Measurements from ENCODE around the gene SYT2.

The SYT2 gene

DNA sequence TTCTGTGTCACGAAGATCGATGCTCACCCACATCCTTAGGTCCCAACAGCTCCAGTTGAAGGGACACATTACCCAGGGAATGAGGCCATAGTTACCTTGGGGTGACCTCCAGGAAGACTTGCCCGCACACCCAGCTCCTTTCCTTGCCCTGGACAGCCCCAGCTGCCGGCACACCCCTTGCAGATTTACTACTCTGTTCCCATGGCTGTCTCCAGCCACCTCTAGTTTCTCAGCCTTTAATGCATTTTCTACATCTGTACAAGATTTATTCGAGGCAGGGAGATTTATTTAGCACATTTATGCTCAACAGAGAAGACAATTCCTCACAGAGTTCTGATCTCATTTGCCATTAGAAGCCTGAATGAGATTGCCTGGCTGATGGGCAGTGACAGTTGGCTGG, 36.7 kb downstream of the SYT2 start:
- no peak for DNase-seq

DNA sequence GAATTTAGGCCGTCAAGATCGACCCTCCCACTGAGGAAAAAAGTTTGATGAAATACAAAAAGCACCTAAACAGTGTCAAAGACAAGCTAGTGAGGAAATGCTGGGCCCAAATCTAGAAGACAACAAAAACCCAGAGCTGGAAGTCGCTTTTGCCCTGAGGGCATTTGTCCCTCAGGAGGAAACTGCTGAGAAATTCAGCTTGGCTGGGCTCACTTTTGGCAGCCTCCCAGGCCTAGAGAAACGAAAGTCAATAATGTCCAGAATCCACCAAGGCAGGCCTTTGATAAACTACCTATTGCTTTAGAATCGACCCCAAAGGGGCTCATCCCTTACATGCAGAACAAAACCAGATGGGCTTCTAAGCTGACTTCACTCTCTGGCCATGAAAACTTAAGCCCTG, 38.9 kb downstream of the SYT2 start:
- no peak for DNase-seq

GRCh38 chr1:202665417-202665816, 44.8 kb downstream of the SYT2 start:
- no peak for DNase-seq

- DNase-seq, result no peak
Observed at GRCh38 chr1:202664083-202664482, 46.2 kb downstream of the SYT2 start.

DNA sequence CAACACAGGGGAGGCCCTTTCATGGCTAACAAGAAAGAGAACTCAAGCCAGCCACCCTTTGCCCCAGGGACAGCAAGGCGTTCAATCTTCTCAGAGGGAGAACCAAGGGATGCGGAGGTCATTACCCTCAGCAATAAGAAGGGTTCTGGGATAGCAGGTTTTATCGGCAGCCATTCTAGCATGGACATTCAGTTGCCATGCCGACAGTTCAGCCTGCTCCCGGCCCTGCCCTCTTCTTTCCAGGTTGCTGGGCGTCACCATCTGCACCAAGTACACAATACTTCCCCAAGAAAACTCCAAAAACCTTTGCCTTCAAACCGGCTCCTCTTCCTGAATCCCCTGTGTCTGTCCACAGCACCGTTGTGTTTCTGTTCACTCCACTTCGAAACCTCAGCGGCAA, 47.1 kb downstream of the SYT2 start:
- DNase-seq, result no peak

DNA sequence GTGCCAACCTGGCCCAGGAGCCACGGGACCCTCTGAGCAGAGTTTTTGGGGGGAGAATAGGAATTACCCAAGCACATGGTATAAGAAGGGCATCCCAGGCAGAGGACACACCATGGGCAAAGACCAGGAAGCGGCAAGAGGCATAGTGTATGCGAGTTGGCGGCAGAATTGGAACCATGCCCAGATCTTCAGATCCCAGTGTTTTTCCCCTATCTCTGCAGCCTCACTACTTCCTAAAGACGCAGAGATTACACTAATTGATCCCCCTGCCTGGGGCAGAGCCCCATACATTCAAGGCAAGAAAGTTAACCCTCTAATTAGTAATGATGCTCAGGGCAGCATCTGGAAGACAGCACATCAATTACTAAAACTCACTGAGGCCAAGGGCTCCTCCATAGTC, 48.2 kb downstream of the SYT2 start:
- DNase-seq, result peak; percentile 75

- no peak for DNase-seq
Observed at GRCh38 chr1:202661136-202661845, 49.0 kb downstream of the SYT2 start.

GRCh38 chr1:202659974-202660373, 50.3 kb downstream of the SYT2 start:
- DNase-seq, result peak; percentile 42

GRCh38 chr1:202659541-202659940, 50.7 kb downstream of the SYT2 start:
- peak; percentile 62 for DNase-seq

DNA sequence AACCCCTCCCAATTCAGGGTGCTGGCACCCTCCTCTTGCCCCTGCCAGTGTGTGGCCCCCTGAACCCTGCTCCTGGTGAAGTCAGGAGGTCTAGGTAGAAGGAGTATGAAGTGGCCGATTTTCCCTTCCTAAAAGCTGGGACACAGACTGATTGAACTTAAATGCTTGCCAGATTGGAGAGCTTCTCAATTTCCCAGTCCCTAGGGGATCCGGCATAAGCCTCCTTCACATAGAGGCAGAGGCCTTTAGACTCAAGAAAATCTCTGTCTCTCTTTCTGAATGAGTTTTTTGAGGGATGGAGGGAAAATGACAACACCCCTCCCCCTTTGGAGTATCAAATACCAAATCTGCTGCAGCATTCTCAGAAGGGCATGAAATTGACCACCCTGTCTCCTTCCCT, 51.5 kb downstream of the SYT2 start:
- peak; percentile 95 for DNase-seq

- DNase-seq, result peak; percentile 69
Observed at GRCh38 chr1:202658251-202658759, 51.9 kb downstream of the SYT2 start.

- DNase-seq, result no peak
Observed at GRCh38 chr1:202656951-202657646, 53.2 kb downstream of the SYT2 start.

- peak; percentile 34 for DNase-seq
Observed at GRCh38 chr1:202656057-202656456, 54.2 kb downstream of the SYT2 start.

GRCh38 chr1:202654079-202654478, 56.2 kb downstream of the SYT2 start:
- DNase-seq, result peak; percentile 32

DNA sequence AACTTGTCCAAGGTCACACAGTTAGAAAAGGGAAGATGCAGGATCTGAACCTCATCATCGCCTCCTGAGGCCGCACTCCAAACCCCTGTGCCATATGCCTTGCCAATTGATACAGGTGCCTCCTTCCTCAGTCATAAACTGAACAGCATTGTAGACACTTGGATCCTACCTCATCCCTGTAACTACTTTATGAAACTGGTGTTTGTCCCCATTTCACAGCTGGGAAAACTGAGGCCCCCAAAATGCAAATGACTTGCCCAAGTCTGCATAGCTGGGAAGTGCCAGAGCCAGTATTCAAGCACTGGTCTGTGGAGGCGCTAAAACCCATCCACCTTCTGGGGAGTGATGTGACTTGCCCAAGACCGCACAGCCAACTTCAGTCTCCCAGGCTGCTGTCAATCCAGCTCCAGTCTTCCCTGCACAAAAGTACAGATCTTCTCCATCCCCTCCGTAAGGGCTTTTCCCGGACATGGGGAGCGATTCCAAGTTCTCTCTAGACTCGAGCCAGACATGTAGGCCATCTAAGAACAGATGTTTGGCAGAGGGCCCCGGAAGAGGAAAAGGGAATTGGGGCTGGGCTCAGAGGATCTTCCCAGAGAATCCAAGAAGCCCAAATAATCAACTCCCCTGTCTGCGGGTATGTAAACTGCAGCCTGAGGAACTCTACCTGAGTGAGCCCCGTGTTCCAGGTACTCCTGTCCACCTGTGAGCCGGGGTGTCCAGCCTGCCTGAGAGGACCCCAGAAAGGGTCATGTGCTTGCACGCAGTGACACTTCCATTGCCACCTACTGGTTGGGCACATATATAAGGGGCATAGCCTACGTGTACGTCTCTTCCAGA, 60.5 kb downstream of the SYT2 start:
- no peak for DNase-seq

GRCh38 chr1:202648605-202649226, 61.5 kb downstream of the SYT2 start:
- DNase-seq, result no peak

DNA sequence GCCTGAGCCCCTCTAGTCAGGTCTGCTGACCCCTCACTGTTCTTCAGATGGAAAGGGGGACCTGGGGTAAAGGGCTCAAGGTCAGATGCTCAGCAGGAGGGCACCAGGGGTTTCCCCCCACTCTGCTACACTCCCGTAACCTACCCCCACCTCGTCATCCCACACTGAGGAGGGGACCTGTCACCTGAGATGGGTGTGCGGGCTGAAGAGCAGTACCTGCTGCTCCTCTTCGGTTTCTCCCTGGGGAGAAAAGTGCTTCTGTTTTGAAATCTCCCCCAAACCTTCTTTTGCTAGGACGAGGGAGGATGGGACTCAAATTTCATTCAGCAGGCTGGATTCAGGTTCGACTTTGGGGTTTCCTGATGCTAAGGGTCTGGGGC, 65.2 kb downstream of the SYT2 start:
- DNase-seq, result no peak

- DNase-seq, result no peak
Observed at GRCh38 chr1:202644219-202645096, 65.8 kb downstream of the SYT2 start.

- peak; percentile 90 for DNase-seq
Observed at GRCh38 chr1:202643397-202644218, 66.6 kb downstream of the SYT2 start.

- DNase-seq, result no peak
Observed at GRCh38 chr1:202642619-202643291, 67.5 kb downstream of the SYT2 start.

- DNase-seq, result no peak
Observed at GRCh38 chr1:202642212-202642611, 68.0 kb downstream of the SYT2 start.

Data from NCI-H82 (cell line).